HCT116 (cell line): ENCODE results near the gene SLC11A1. TPM values are rescaled to one million over a fixed set of nuclear protein-coding genes. Genes with fewer than 3 reads are reported as not detected.

Experiments
- ATAC-seq: fragments of 200-7000 bp; cut with Tn5 transposase; 2 replicates; pipeline ENCODE4 v1.9.1; 2020; ENCODE audit warnings: mild to moderate bottlenecking, moderate library complexity
- BruUV-seq: library from RNA; stranded (reverse); fragments of 400-500 nt; replicated peaks from 2 replicates; lab custom pipeline; 2021; lab: Mats Ljungman, UMichigan
- CTCF ChIA-PET: fragments of 300-600 bp; sonication (Branson Sonifier 250); formaldehyde crosslinking; loops from one replicate; lab custom pipeline; 2021; ENCODE audit warnings: antibody characterized with exemption; lab: Charles Lee
- POLR2A ChIA-PET: fragments of 300-600, 350-600 bp; sonication (Branson Sonifier 250); formaldehyde crosslinking; loops from one replicate; lab custom pipeline; 2021; ENCODE audit warnings: antibody characterized with exemption; lab: Charles Lee
- RAD21 ChIA-PET, 2 experiments: fragments of 300-600 bp; sonication (Branson Sonifier 250); formaldehyde crosslinking; loops; one replicate each; lab custom pipeline; 2023; ENCODE audit warnings: low total read pairs in 2 of 2; ENCODE audit not compliant: uncharacterized antibody in 2 of 2, unreplicated experiment in 2 of 2, low non-redundant PET in 1 of 2; lab: Charles Lee
- DNase-seq: peaks from one replicate; pipeline ENCODE4 v3.0.0-alpha.2; 2010; ENCODE audit warnings: low read depth, low spot score
- H2AFZ ChIP-seq: fragments of 200-600 bp; shearing (Covaris generic), sonication (generic); 2 replicates; pipeline ENCODE4 v1.6.1; 2017; ENCODE audit warnings: low read depth, mixed run types, mixed read lengths, antibody characterized with exemption, low read length; ENCODE audit not compliant: poor library complexity, severe bottlenecking
- H3K27ac ChIP-seq: 2 replicates; pipeline ENCODE4 v1.5.1; 2012; ENCODE audit warnings: low read depth, low read length
- H3K27me3 ChIP-seq: fragments of 200-600 bp; sonication (generic); 2 replicates; pipeline ENCODE4 v1.6.1; 2016; ENCODE audit warnings: mixed run types, low read length, mixed read lengths; ENCODE audit not compliant: insufficient read depth
- H3K36me3 ChIP-seq, 2 experiments: fragments of 200-500 bp in 1 of 2; fragments of 200-600 bp in 1 of 2; sonication (Bioruptor generic) in 1 of 2; sonication (generic) in 1 of 2; 2 replicates each; pipeline versions ENCODE4 v1.5.1 to v1.6.1; 2014 to 2016; ENCODE audit warnings: low read length in 2 of 2, inconsistent platforms in 1 of 2, mixed read lengths in 1 of 2, mixed run types in 1 of 2; ENCODE audit not compliant: insufficient read depth in 2 of 2, control insufficient read depth in 1 of 2
- H3K4me1 ChIP-seq, 2 experiments: fragments of 200-600 bp in 1 of 2; sonication (generic) in 1 of 2; 2 replicates each; pipeline versions ENCODE4 v1.5.1 to v1.6.1; 2012 to 2017; ENCODE audit warnings: low read length in 2 of 2, inconsistent platforms in 1 of 2, mild to moderate bottlenecking in 1 of 2, mixed read lengths in 1 of 2, mixed run types in 1 of 2, moderate library complexity in 1 of 2; ENCODE audit not compliant: insufficient read depth in 2 of 2, control insufficient read depth in 1 of 2
- H3K4me2 ChIP-seq: fragments of 200-600 bp; sonication (generic); 2 replicates; pipeline ENCODE4 v1.6.1; 2017; ENCODE audit warnings: mixed run types, low read length, mixed read lengths
- H3K4me3 ChIP-seq, 2 experiments: fragments of 200-600 bp in 1 of 2; sonication (generic) in 1 of 2; replicated peaks in 1 of 2; 2 replicates each; pipeline ENCODE4 v1.5.1; 2011 to 2016; ENCODE audit warnings: low read length in 2 of 2, control low read depth in 1 of 2, low read depth in 1 of 2, mild to moderate bottlenecking in 1 of 2, mixed read lengths in 1 of 2, mixed run types in 1 of 2
- H3K79me2 ChIP-seq: fragments of 200-600 bp; sonication (generic); 2 replicates; pipeline ENCODE4 v1.6.1; 2017; ENCODE audit warnings: mild to moderate bottlenecking, mixed run types, low read length, moderate library complexity, mixed read lengths; ENCODE audit not compliant: insufficient read depth
- H3K9ac ChIP-seq: fragments of 200-600 bp; sonication (generic); 2 replicates; pipeline ENCODE4 v1.6.1; 2016; ENCODE audit warnings: low read length, mixed read lengths
- H3K9me2 ChIP-seq: fragments of 200-600 bp; sonication (generic), shearing (Covaris generic); 2 replicates; pipeline ENCODE4 v1.6.1; 2017; ENCODE audit warnings: mixed run types, mild to moderate bottlenecking, moderate library complexity; ENCODE audit not compliant: insufficient read depth
- H3K9me3 ChIP-seq, 2 experiments: fragments of 200-500 bp in 1 of 2; fragments of 200-600 bp in 1 of 2; sonication (Bioruptor generic) in 1 of 2; sonication (generic) in 1 of 2; 2 replicates each; pipeline ENCODE4 v1.6.1; 2014 to 2017; ENCODE audit warnings: low read length in 2 of 2, mixed read lengths in 2 of 2, inconsistent platforms in 1 of 2, low read depth in 1 of 2, mild to moderate bottlenecking in 1 of 2, mixed run types in 1 of 2, moderate library complexity in 1 of 2; ENCODE audit not compliant: control insufficient read depth in 1 of 2, insufficient read depth in 1 of 2
- H4K20me1 ChIP-seq: fragments of 200-600 bp; sonication (generic), shearing (Covaris generic); 2 replicates; pipeline ENCODE4 v1.6.1; 2017; ENCODE audit warnings: mixed run types, mild to moderate bottlenecking, moderate library complexity; ENCODE audit not compliant: insufficient read depth
- ATF3 ChIP-seq: IDR thresholded peaks from 2 replicates; pipeline ENCODE4 v1.6.1; 2012
- CEBPB ChIP-seq: IDR thresholded peaks from 2 replicates; pipeline ENCODE4 v1.6.1; 2012; ENCODE audit warnings: low read depth
- EGR1 ChIP-seq: IDR thresholded peaks from 2 replicates; pipeline ENCODE4 v1.6.1; 2012; ENCODE audit warnings: low read depth
- EZH2 ChIP-seq: fragments of 200-600 bp; sonication (generic); IDR thresholded peaks from 2 replicates; pipeline ENCODE4 v1.6.1; 2017; ENCODE audit warnings: antibody characterized with exemption, mixed run types
- EZH2phosphoT487 ChIP-seq: fragments of 200-600 bp; IDR thresholded peaks from 2 replicates; pipeline ENCODE4 v1.6.1; 2018; ENCODE audit warnings: antibody characterized with exemption, borderline replicate concordance
- SIN3A ChIP-seq: IDR thresholded peaks from 2 replicates; pipeline ENCODE4 v1.6.1; 2012; ENCODE audit warnings: low read depth
- SP1 ChIP-seq: IDR thresholded peaks from 2 replicates; pipeline ENCODE4 v1.6.1; 2012; ENCODE audit warnings: low read depth
- SRF ChIP-seq: IDR thresholded peaks from 2 replicates; pipeline ENCODE4 v1.6.1; 2012; ENCODE audit warnings: low read depth
- TCF7L2 ChIP-seq: IDR thresholded peaks from 2 replicates; pipeline ENCODE4 v1.7.0; 2011; ENCODE audit warnings: borderline replicate concordance, inconsistent platforms; ENCODE audit not compliant: insufficient read depth, insufficient read length; ENCODE audit errors: extremely low read depth
- YY1 ChIP-seq: IDR thresholded peaks from 2 replicates; pipeline ENCODE4 v1.6.1; 2011; ENCODE audit warnings: low read length, low read depth, moderate library complexity, mild to moderate bottlenecking; ENCODE audit not compliant: insufficient replicate concordance; ENCODE audit errors: extremely low read depth
- ZFX ChIP-seq: fragments of 450-650 bp; IDR thresholded peaks from 2 replicates; pipeline ENCODE4 v1.6.1; 2017
- ZNF274 ChIP-seq: fragments of 200-500 bp; sonication (Bioruptor generic); IDR thresholded peaks from 2 replicates; pipeline ENCODE4 v1.6.1; 2014; ENCODE audit warnings: mild to moderate bottlenecking, low read depth, low read length, inconsistent platforms
- intact Hi-C: fragments of 100-400 bp; cut with micrococcal nuclease; formaldehyde crosslinking; loops from 2 replicates; pipeline ENCODE4 v1.10.0; 2022
- total RNA-seq: library from RNA; stranded (reverse); gene quantifications from one replicate; pipeline ENCODE4 v1.2.1, GENCODE V29; 2021; ENCODE audit not compliant: unreplicated experiment

The SLC11A1 gene
- total RNA-seq, 1 experiment from 2014 or later: 0.42 TPM

- no peak for TF ChIP-seq EGR1
- TF ChIP-seq EZH2phosphoT487: no peak
- no peak for TF ChIP-seq CEBPB
- no peak for TF ChIP-seq ZNF274
- TF ChIP-seq SIN3A: no peak
- no peak for TF ChIP-seq EZH2
- TF ChIP-seq YY1: no peak
- TF ChIP-seq SP1: no peak
- no peak for TF ChIP-seq SRF
- TF ChIP-seq ATF3: no peak
- TF ChIP-seq, all 23 proteins: peak for 0
- no peak overlapping the region for H3K9ac ChIP-seq
- no peaks in the 10 kb centered on the region for H3K27me3 ChIP-seq
- H3K9me3 ChIP-seq: peaks cover 3 to 5% of the 10 kb centered on the region in 2 experiments; a peak in 1 of 4 replicates
- CTCF ChIA-PET: no interaction called here
- RAD21 ChIA-PET: no interaction called here
- H3K9me2 ChIP-seq: no peaks in the 10 kb centered on the region
- POLR2A ChIA-PET: no interaction called here
- BruUV-seq: no TSS peak
- H3K36me3 ChIP-seq: no peaks in the 10 kb centered on the region
- no peaks in the 10 kb centered on the region for H3K79me2 ChIP-seq
- ATAC-seq: no peak
- peaks cover 8 to 9% of the 10 kb centered on the region in 2 experiments; a peak in 3 of 4 replicates for H3K4me1 ChIP-seq
- no peak overlapping the region for H2AFZ ChIP-seq
- H4K20me1 ChIP-seq: no peaks in the 10 kb centered on the region
- no peak overlapping the region for H3K27ac ChIP-seq
- DNase-seq: no peak
- H3K4me2 ChIP-seq: no peak overlapping the region
- intact Hi-C loops: no loop called here
- H3K4me3 ChIP-seq: no peak overlapping the region
Measured at GRCh38 chr2:218354045-218354444, 28.0 kb upstream of the SLC11A1 start.

- peaks cover 8 to 9% of the 10 kb centered on the region in 2 experiments; a peak in 3 of 4 replicates for H3K4me1 ChIP-seq
Measured at GRCh38 chr2:218354850-218355443, 27.1 kb upstream of the SLC11A1 start.

More at GRCh38 chr2:218354850-218355443, 27.1 kb upstream of the SLC11A1 start:
- ChIA-PET CTCF (interaction anchor here (2.3 kb wide), 1 partner anchor 84 kb away, joined by 7 read pairs; the partner anchor contains the start of genes AAMP and PNKD), RAD21 (no interaction called here), POLR2A (no interaction called here)
- no TSS peak for BruUV-seq
- no peak overlapping the region for H3K4me2 ChIP-seq
- peaks cover 3 to 5% of the 10 kb centered on the region in 2 experiments; a peak in 1 of 4 replicates for H3K9me3 ChIP-seq
- no peaks in the 10 kb centered on the region for H3K79me2 ChIP-seq
- TF ChIP-seq SRF (no peak), ZFX (no peak), TCF7L2 (no peak), EGR1 (no peak), ZNF274 (no peak)
- no peak overlapping the region for H3K9ac ChIP-seq
- no peak overlapping the region for H3K4me3 ChIP-seq
- no peak overlapping the region for H3K27ac ChIP-seq
- no peaks in the 10 kb centered on the region for H3K9me2 ChIP-seq
- intact Hi-C loops: no loop called here
- H2AFZ ChIP-seq: no peak overlapping the region
- H3K27me3 ChIP-seq: no peaks in the 10 kb centered on the region
- no peak for ATAC-seq
- no peaks in the 10 kb centered on the region for H3K36me3 ChIP-seq
- no peaks in the 10 kb centered on the region for H4K20me1 ChIP-seq
- DNase-seq: no peak
